ENCODE measurements around the gene TRIM27. TPM values are rescaled to one million over a fixed set of nuclear protein-coding genes. Genes with fewer than 3 reads are reported as not detected.

The TRIM27 gene
- total and polyA plus RNA-seq, 10 of the 15 experiments (the other 5 are each of a cell fraction or from before 2014, with no cell fraction given), result 18.5 to 74.7 (median 58.0) TPM

GRCh38 chr6:28910901-28911690 lies 12.7 kb downstream of the TRIM27 start:
- no peak for FAIRE-seq
- DNase-seq (ENCODE audit: low read depth, low spot score), result no peak
- in situ Hi-C loops (cut with MboI) (no loop called here), intact Hi-C loops (cut with micrococcal nuclease; ENCODE audit: unreplicated experiment) (no loop called here)
- Histone ChIP-seq H3K4me1 (ENCODE audit: control insufficient read depth, insufficient read depth, low read length) (no peaks in the 10 kb centered on the region), H3K9ac (ENCODE audit: control insufficient read depth, insufficient read depth, low read length) (no peak overlapping the region), H3K27ac (ENCODE audit: control insufficient read depth, insufficient read depth) (no peak overlapping the region), H2AFZ (ENCODE audit: control insufficient read depth, low read depth, low read length) (no peak overlapping the region), H3K9me3 (replicated peaks; ENCODE audit: control insufficient read depth, insufficient read depth, low read length) (no peaks in the 10 kb centered on the region), H3K4me2 (ENCODE audit: control insufficient read depth, insufficient read depth) (no peak overlapping the region), H3K27me3 (replicated peaks in 1 of 2; ENCODE audit: control insufficient read depth in 2 of 2, insufficient read depth in 2 of 2, low read length in 1 of 2) (no peaks in the 10 kb centered on the region), H3K79me2 (ENCODE audit: control insufficient read depth, insufficient read depth, low read length) (no peaks in the 10 kb centered on the region), H3K36me3 (ENCODE audit: control insufficient read depth in 2 of 2, insufficient read depth in 2 of 2, low read length in 1 of 2) (peaks cover 11 to 35% of the 10 kb centered on the region in 2 experiments), H3K4me3 (no peak overlapping the region), H4K20me1 (ENCODE audit: control insufficient read depth, insufficient read depth) (no peaks in the 10 kb centered on the region)
- ChIA-PET CTCF (interaction anchor here (0.9 kb wide), 1 partner anchor 11 kb away, joined by 3 read pairs; no protein-coding TSS in a partner anchor), SMC1A (ENCODE audit: uncharacterized antibody, unreplicated experiment) (interaction anchor here (0.9 to 1.1 kb wide), 2 partner anchors 9 to 11 kb away, joined by 3 read pairs; no protein-coding TSS in a partner anchor), POLR2A (interaction anchor here (0.7 kb wide), 1 partner anchor 11 kb away, joined by 4 read pairs; no protein-coding TSS in a partner anchor), RAD21 (ENCODE audit: unreplicated experiment) (interaction anchor here (1.7 kb wide), 1 partner anchor 12 kb away, joined by 4 read pairs; no protein-coding TSS in a partner anchor)
- TSS peak; percentile 40 for BruUV-seq (replicated peaks)
- 87% methylated on average over 3 of the region's 3 CpGs for WGBS (ENCODE audit: insufficient coverage, insufficient replicate concordance, low lambda C conversion rate, missing lambda C conversion rate)
- no peak for ATAC-seq
- TF ChIP-seq HDAC6 (IDR thresholded peaks at IDR 0.05; ENCODE audit: unreplicated experiment) (no peak), LARP7 (IDR thresholded peaks at IDR 0.05) (no peak), HDAC2 (IDR thresholded peaks at IDR 0.05) (no peak), ZBTB11 (CRISPR knock-in tag; IDR thresholded peaks at IDR 0.05) (no peak), TARDBP (IDR thresholded peaks at IDR 0.05; ENCODE audit: borderline replicate concordance) (no peak), ZNF384 (IDR thresholded peaks at IDR 0.05; ENCODE audit: borderline replicate concordance, low read depth, low read length) (no peak), ZZZ3 (IDR thresholded peaks at IDR 0.05; ENCODE audit: control insufficient read depth, insufficient read length, low read depth) (no peak), KAT2A (conservative IDR thresholded peaks at IDR 0.05; ENCODE audit: control insufficient read depth, low read depth, low read length) (no peak), ATF7 (IDR thresholded peaks at IDR 0.05; ENCODE audit: low read depth) (no peak), HDGF (IDR thresholded peaks at IDR 0.05) (no peak), MYC (IDR thresholded peaks at IDR 0.05; ENCODE audit: insufficient read depth, insufficient read length, insufficient replicate concordance, low read length, severe bottlenecking) (no peak), TCF12 (IDR thresholded peaks at IDR 0.05; ENCODE audit: low read depth, low read length) (no peak), ZNF207 (IDR thresholded peaks at IDR 0.05; ENCODE audit: borderline replicate concordance) (no peak), IRF3 (IDR thresholded peaks at IDR 0.05) (no peak), E2F8 (IDR thresholded peaks at IDR 0.05; ENCODE audit: low read depth, partially characterized antibody) (no peak), NR2F1 (conservative IDR thresholded peaks at IDR 0.05) (no peak), ZSCAN29 (IDR thresholded peaks at IDR 0.05) (no peak)
